Gastrocnemius medialis (tissue), 4 donors: ENCODE results near the gene CEP290. TPM values are rescaled to one million over a fixed set of nuclear protein-coding genes. Genes with fewer than 3 reads are reported as not detected.

Experiments used
- ATAC-seq, 2 donors: fragments of 150-250 bp; one replicate each; pipeline ENCODE4 v1.9.1; 2016
- DNase-seq, 2 donors: peaks; one replicate each; pipeline ENCODE4 v3.0.0-alpha.2; 2019
- H3K27ac ChIP-seq, 4 donors: fragments of 200-600 bp; sonication (generic); 1 replicate in 1 of 4; 2 replicates in 3 of 4; pipeline ENCODE4 v1.5.1; 2016 to 2018; ENCODE audit warnings: mild to moderate bottlenecking in 2 of 4, moderate library complexity in 1 of 4
- H3K27me3 ChIP-seq, 3 donors: fragments of 200-600 bp; sonication (generic) in 2 of 3; 1 replicate in 1 of 3; 2 replicates in 2 of 3; pipeline versions ENCODE4 v1.5.1 to v1.6.0; 2016 to 2019; ENCODE audit warnings: mild to moderate bottlenecking in 1 of 3, moderate library complexity in 1 of 3
- H3K36me3 ChIP-seq, 2 donors: fragments of 200-600 bp; sonication (generic) in 1 of 2; one replicate each; pipeline ENCODE4 v1.5.1; 2017 to 2018
- H3K4me1 ChIP-seq, 2 donors: fragments of 200-600 bp; sonication (generic) in 1 of 2; one replicate each; pipeline ENCODE4 v1.5.1; 2016 to 2017; ENCODE audit warnings: mild to moderate bottlenecking in 2 of 2
- H3K4me3 ChIP-seq, 4 donors: fragments of 200-600 bp; sonication (generic) in 3 of 4; 1 replicate in 1 of 4; 2 replicates in 3 of 4; pipeline ENCODE4 v1.5.1; 2016 to 2019; ENCODE audit warnings: mild to moderate bottlenecking in 2 of 4
- H3K9me3 ChIP-seq, 3 donors: fragments of 200-600 bp; sonication (generic) in 2 of 3; 1 replicate in 1 of 3; 2 replicates in 2 of 3; pipeline ENCODE4 v1.5.1; 2016 to 2019
- CTCF ChIP-seq, 5 experiments: fragments of 450-650 bp in 3 of 5; fragments of 200-600 bp in 2 of 5; sonication (generic) in 2 of 5; IDR thresholded peaks in 4 of 5; conservative IDR thresholded peaks in 1 of 5; 1 replicate in 4 of 5; 2 replicates in 1 of 5; pipeline ENCODE4 v1.5.1; 2016 to 2019; ENCODE audit warnings: antibody characterized with exemption in 5 of 5, mild to moderate bottlenecking in 3 of 5, moderate library complexity in 3 of 5
- POLR2A ChIP-seq, 2 donors: fragments of 450-650 bp; IDR thresholded peaks; one replicate each; pipeline ENCODE4 v1.6.1; 2017; ENCODE audit warnings: antibody characterized with exemption in 2 of 2, mild to moderate bottlenecking in 2 of 2, moderate library complexity in 2 of 2
- in situ Hi-C, 4 donors: fragments of 200-750 bp; cut with MboI; loops; one replicate each; pipeline versions ENCODE4 v1.15.0 to v1.8.0; 2017; ENCODE audit warnings: low sequenced_read_pairs in 4 of 4
- intact Hi-C: fragments of 100-400 bp; cut with DNase I; formaldehyde crosslinking; loops from one replicate; pipeline ENCODE4 v1.15.1; 2023; ENCODE audit warnings: low total_unique reads
- total RNA-seq, 4 donors: library from RNA; depleted of rRNA; stranded (reverse); fragments of >200 nt; gene quantifications; one replicate each; pipeline versions ENCODE4 v1.1.0 to v1.2.3, GENCODE V29; 2016

Gene CEP290
- total RNA-seq, 4 donors from 2014 or later = 2.5 to 9.4 (median 5.0) TPM

- intact Hi-C loops = loop anchor here (10.0 kb wide), 1 partner anchor 884 kb away; no protein-coding TSS in a partner anchor
- no peak for ATAC-seq
- peak overlapping the region in 2 of 4 donors; percentile 14 to 29 for H3K4me3 ChIP-seq
Observed at GRCh38 chr12:88111074-88111652, 30.7 kb downstream of the CEP290 start.

GRCh38 chr12:88108021-88108420 lies 33.9 kb downstream of the CEP290 start:
- Histone ChIP-seq H3K9me3 (no peaks in the 10 kb centered on the region), H3K27ac (no peak overlapping the region), H3K4me3 (no peak overlapping the region), H3K27me3 (no peaks in the 10 kb centered on the region), H3K36me3 (peaks cover 0 to 38% of the 10 kb centered on the region in 2 donors), H3K4me1 (no peaks in the 10 kb centered on the region)
- intact Hi-C loops (no loop called here), in situ Hi-C loops (loop anchor here in 2 of 4 donors (25.0 kb wide), 2 partner anchors 879 to 1379 kb away; no protein-coding TSS in a partner anchor)
- ATAC-seq (no peak), DNase-seq (no peak)
- TF ChIP-seq CTCF (IDR thresholded peaks at IDR 0.05 in 4 of 5, conservative IDR thresholded peaks at IDR 0.05 in 1 of 5) (no peak), POLR2A (IDR thresholded peaks at IDR 0.05) (no peak)

More at GRCh38 chr12:88111074-88111652, 30.7 kb downstream of the CEP290 start:
- peaks cover 0 to 52% of the 10 kb centered on the region in 2 donors for H3K36me3 ChIP-seq
- DNase-seq = no peak
- H3K9me3 ChIP-seq = no peaks in the 10 kb centered on the region
- H3K27me3 ChIP-seq = no peaks in the 10 kb centered on the region
- no peaks in the 10 kb centered on the region for H3K4me1 ChIP-seq
- TF ChIP-seq POLR2A (IDR thresholded peaks at IDR 0.05) (no peak), CTCF (IDR thresholded peaks at IDR 0.05 in 4 of 5, conservative IDR thresholded peaks at IDR 0.05 in 1 of 5) (peak in 3 of 5 experiments; percentile 16 to 37 (median 35))
- in situ Hi-C loops = loop anchor here in 2 of 4 donors (25.0 kb wide), 2 partner anchors 876 to 1376 kb away; no protein-coding TSS in a partner anchor
- no peak overlapping the region for H3K27ac ChIP-seq

GRCh38 chr12:88093573-88093972 lies 48.3 kb downstream of the CEP290 start:
- no peak for DNase-seq
- intact Hi-C loops = no loop called here
- H3K4me1 ChIP-seq = no peaks in the 10 kb centered on the region
- H3K4me3 ChIP-seq = no peak overlapping the region
- ATAC-seq = no peak
- H3K9me3 ChIP-seq = no peaks in the 10 kb centered on the region
- in situ Hi-C loops = no loop called here
- H3K36me3 ChIP-seq = peaks cover 0 to 34% of the 10 kb centered on the region in 2 donors
- H3K27ac ChIP-seq = no peak overlapping the region
- H3K27me3 ChIP-seq = no peaks in the 10 kb centered on the region
- TF ChIP-seq POLR2A (IDR thresholded peaks at IDR 0.05) = no peak
- TF ChIP-seq CTCF (IDR thresholded peaks at IDR 0.05 in 4 of 5, conservative IDR thresholded peaks at IDR 0.05 in 1 of 5) = no peak

GRCh38 chr12:88092771-88093170 lies 49.1 kb downstream of the CEP290 start:
- no peaks in the 10 kb centered on the region for H3K4me1 ChIP-seq
- intact Hi-C loops = no loop called here
- TF ChIP-seq CTCF (IDR thresholded peaks at IDR 0.05 in 4 of 5, conservative IDR thresholded peaks at IDR 0.05 in 1 of 5) = no peak
- TF ChIP-seq POLR2A (IDR thresholded peaks at IDR 0.05) = no peak
- no peak overlapping the region for H3K4me3 ChIP-seq
- H3K36me3 ChIP-seq = peaks cover 0 to 28% of the 10 kb centered on the region in 2 donors
- in situ Hi-C loops = no loop called here
- no peaks in the 10 kb centered on the region for H3K27me3 ChIP-seq
- ATAC-seq (no peak), DNase-seq (no peak)
- no peaks in the 10 kb centered on the region for H3K9me3 ChIP-seq
- no peak overlapping the region for H3K27ac ChIP-seq
